Thyroid gland (tissue), 4 donors: ENCODE measurements around the gene ALPG.
"Not testable (repeated sequence)": the region's sequence is repeated elsewhere in the genome, so short reads cannot be mapped to it uniquely, and the experiment has no call there.

Source experiments
- POLR2A ChIP-seq, 2 donors: fragments of 450-650 bp; IDR thresholded peaks; one replicate each; pipeline ENCODE4 v1.6.1; 2017; ENCODE audit warnings: antibody characterized with exemption in 2 of 2, mild to moderate bottlenecking in 2 of 2, moderate library complexity in 1 of 2
- TF ChIP-seq, protein P1 (sequence below), 6 experiments: fragments of 200-600 bp in 3 of 6; fragments of 450-650 bp in 3 of 6; sonication (generic) in 3 of 6; IDR thresholded peaks; one replicate each; pipeline ENCODE4 v1.5.1; 2016 to 2019; ENCODE audit warnings: antibody characterized with exemption in 6 of 6, mild to moderate bottlenecking in 2 of 6, inconsistent platforms in 1 of 6, moderate library complexity in 1 of 6

DNA sequence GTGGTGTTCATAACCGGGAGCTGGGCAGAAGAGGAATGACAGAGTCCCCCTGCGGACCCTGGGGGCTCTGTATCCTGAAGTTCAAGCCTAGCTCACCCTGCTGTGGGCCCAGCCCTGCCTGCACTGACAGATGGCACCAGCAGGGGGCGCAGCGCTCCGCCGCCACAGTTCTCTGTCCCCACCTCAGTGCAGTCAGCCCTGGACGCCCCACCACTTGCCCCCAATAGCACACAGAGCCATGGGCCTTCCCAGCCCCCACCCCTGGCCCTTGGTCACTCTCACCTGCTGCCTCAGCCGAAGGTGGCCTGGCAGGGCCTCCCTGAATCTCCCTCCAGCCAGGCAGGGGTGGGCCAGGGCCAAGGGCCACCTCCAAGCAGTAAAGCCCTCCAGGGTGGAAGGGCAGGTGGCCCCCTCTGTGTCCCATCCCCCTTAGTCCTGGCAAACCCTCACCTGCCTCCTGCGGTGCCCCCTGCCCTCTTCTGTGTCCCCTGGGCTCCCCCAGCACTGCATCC, 39.7 kb downstream of the ALPG start:
- TF ChIP-seq, protein P1, sequence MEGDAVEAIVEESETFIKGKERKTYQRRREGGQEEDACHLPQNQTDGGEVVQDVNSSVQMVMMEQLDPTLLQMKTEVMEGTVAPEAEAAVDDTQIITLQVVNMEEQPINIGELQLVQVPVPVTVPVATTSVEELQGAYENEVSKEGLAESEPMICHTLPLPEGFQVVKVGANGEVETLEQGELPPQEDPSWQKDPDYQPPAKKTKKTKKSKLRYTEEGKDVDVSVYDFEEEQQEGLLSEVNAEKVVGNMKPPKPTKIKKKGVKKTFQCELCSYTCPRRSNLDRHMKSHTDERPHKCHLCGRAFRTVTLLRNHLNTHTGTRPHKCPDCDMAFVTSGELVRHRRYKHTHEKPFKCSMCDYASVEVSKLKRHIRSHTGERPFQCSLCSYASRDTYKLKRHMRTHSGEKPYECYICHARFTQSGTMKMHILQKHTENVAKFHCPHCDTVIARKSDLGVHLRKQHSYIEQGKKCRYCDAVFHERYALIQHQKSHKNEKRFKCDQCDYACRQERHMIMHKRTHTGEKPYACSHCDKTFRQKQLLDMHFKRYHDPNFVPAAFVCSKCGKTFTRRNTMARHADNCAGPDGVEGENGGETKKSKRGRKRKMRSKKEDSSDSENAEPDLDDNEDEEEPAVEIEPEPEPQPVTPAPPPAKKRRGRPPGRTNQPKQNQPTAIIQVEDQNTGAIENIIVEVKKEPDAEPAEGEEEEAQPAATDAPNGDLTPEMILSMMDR (IDR thresholded peaks at IDR 0.05), result peak in 3 of 6 experiments; percentile 9 to 53 (median 49)
- TF ChIP-seq POLR2A (IDR thresholded peaks at IDR 0.05), result not testable (repeated sequence)
